GM23338 (cell line): ENCODE results near the gene ACP5. TPM values are rescaled to one million over a fixed set of nuclear protein-coding genes. Genes with fewer than 3 reads are reported as not detected.
A peak's percentile ranks its signal among the peaks of the same experiment; 100 is the strongest.

Experiments used
- ATAC-seq: fragments of 200-7000 bp; cut with Tn5 transposase; 3 replicates; pipeline ENCODE4 v1.9.1; 2020
- DNase-seq: peaks from one replicate; pipeline ENCODE4 v3.0.0-alpha.2; 2015; ENCODE audit warnings: low spot score
- H2AFZ ChIP-seq: fragments of 200-600 bp; sonication (generic); 2 replicates; pipeline ENCODE4 v1.8.0; 2016; ENCODE audit warnings: antibody characterized with exemption, mild to moderate bottlenecking, moderate library complexity
- H3F3A ChIP-seq: fragments of 200-600 bp; sonication (generic); replicated peaks from 2 replicates; pipeline ENCODE4 v1.8.0; 2017; ENCODE audit warnings: antibody characterized with exemption, mixed run types, low read depth
- H3K27ac ChIP-seq: fragments of 200-600 bp; sonication (generic); 2 replicates; pipeline ENCODE4 v1.6.1; 2016; ENCODE audit warnings: low read depth
- H3K27me3 ChIP-seq: fragments of 200-600 bp; sonication (generic); 2 replicates; pipeline ENCODE4 v1.8.0; 2016; ENCODE audit warnings: mild to moderate bottlenecking, mixed run types, moderate library complexity; ENCODE audit not compliant: insufficient read depth
- H3K36me3 ChIP-seq: fragments of 200-600 bp; sonication (generic); 2 replicates; pipeline ENCODE4 v1.8.0; 2016; ENCODE audit warnings: mild to moderate bottlenecking; ENCODE audit not compliant: insufficient read depth
- H3K4me1 ChIP-seq: fragments of 200-600 bp; sonication (generic); 2 replicates; pipeline ENCODE4 v1.8.0; 2016; ENCODE audit warnings: mild to moderate bottlenecking, moderate library complexity; ENCODE audit not compliant: insufficient read depth
- H3K4me2 ChIP-seq: fragments of 200-600 bp; sonication (generic); 2 replicates; pipeline ENCODE4 v1.7.1; 2017; ENCODE audit warnings: mixed run types
- H3K4me3 ChIP-seq: fragments of 200-600 bp; sonication (generic); 2 replicates; pipeline ENCODE4 v1.6.1; 2016; ENCODE audit warnings: mixed run types
- H3K79me2 ChIP-seq: fragments of 200-600 bp; sonication (generic); replicated peaks from 2 replicates; pipeline ENCODE4 v1.8.0; 2017; ENCODE audit warnings: mild to moderate bottlenecking; ENCODE audit not compliant: insufficient read depth
- H3K9me2 ChIP-seq: fragments of 200-600 bp; sonication (generic); 2 replicates; pipeline ENCODE4 v1.8.0; 2017; ENCODE audit not compliant: insufficient read depth
- H4K20me1 ChIP-seq: fragments of 200-600 bp; sonication (generic); replicated peaks from 2 replicates; pipeline ENCODE4 v1.8.0; 2017; ENCODE audit warnings: mild to moderate bottlenecking; ENCODE audit not compliant: insufficient read depth
- H3K27ac Mint-ChIP-seq: 2 replicates; pipeline ENCODE4 v1.8.0; 2020; ENCODE audit warnings: inconsistent platforms, mild to moderate bottlenecking, moderate library complexity, mixed read lengths
- H3K27me3 Mint-ChIP-seq: 3 replicates; pipeline ENCODE4 v1.8.0; 2022; ENCODE audit warnings: low read depth, mild to moderate bottlenecking, moderate library complexity, mixed read lengths, inconsistent platforms; ENCODE audit not compliant: insufficient read depth, poor library complexity
- H3K36me3 Mint-ChIP-seq: 3 replicates; pipeline ENCODE4 v1.8.0; 2021; ENCODE audit warnings: low read depth, mild to moderate bottlenecking, inconsistent platforms, moderate library complexity, mixed read lengths
- H3K4me1 Mint-ChIP-seq: 3 replicates; pipeline ENCODE4 v1.8.0; 2020; ENCODE audit warnings: mild to moderate bottlenecking, inconsistent platforms, mixed read lengths
- H3K4me3 Mint-ChIP-seq: 3 replicates; pipeline ENCODE4 v1.8.0; 2021; ENCODE audit warnings: moderate library complexity, mild to moderate bottlenecking, inconsistent platforms, mixed read lengths
- H3K9me3 Mint-ChIP-seq: 3 replicates; pipeline ENCODE4 v1.8.0; 2020; ENCODE audit warnings: moderate library complexity, mild to moderate bottlenecking, inconsistent platforms, mixed read lengths
- CREB1 ChIP-seq: fragments of 250-450 bp; sonication (Bioruptor Pico); IDR thresholded peaks from 2 replicates; pipeline ENCODE4 v1.5.0; 2020; ENCODE audit warnings: low read depth, mild to moderate bottlenecking, moderate library complexity
- ETS1 ChIP-seq: IDR thresholded peaks from 2 replicates; pipeline ENCODE4 v1.6.1; 2016; ENCODE audit warnings: antibody characterized with exemption
- EZH2 ChIP-seq: fragments of 200-600 bp; sonication (generic); IDR thresholded peaks from one replicate; pipeline ENCODE4 v1.8.0; 2017; ENCODE audit warnings: antibody characterized with exemption, mild to moderate bottlenecking, low read depth; ENCODE audit not compliant: unreplicated experiment
- POLR2AphosphoS5 ChIP-seq: IDR thresholded peaks from 2 replicates; pipeline ENCODE4 v1.6.1; 2016; ENCODE audit warnings: antibody characterized with exemption, low read depth
- REST ChIP-seq: IDR thresholded peaks from one replicate; pipeline ENCODE4 v1.6.1; 2018; ENCODE audit warnings: antibody characterized with exemption; ENCODE audit not compliant: unreplicated experiment
- ZNF331 ChIP-seq: fragments of 250-450 bp; sonication (Bioruptor Pico); IDR thresholded peaks from 2 replicates; pipeline ENCODE4 v1.5.0; 2020; ENCODE audit warnings: low read depth, mild to moderate bottlenecking, moderate library complexity
- polyA plus RNA-seq: library from polyadenylated mRNA; unstranded; fragments of >200 nt; fragmentation: Nextera tagmentation; extraction: Ambion mirVana; gene quantifications from 2 replicates; pipeline ENCODE4 v1.2.1, GENCODE V29; 2016
- total RNA-seq: library from RNA; depleted of rRNA; stranded (reverse); fragments of >200 nt; shearing (Covaris generic); gene quantifications from 2 replicates; pipeline ENCODE4 v1.2.3, GENCODE V29; 2014; rRNA removed

ACP5 gene
- total and polyA plus RNA-seq, 2 experiments from 2014 or later, result 6.7 to 12.8 TPM

- Histone ChIP-seq H3K4me3 (peak within 1 kb of the TSS; percentile 82), H3K27me3 (no peaks in the 10 kb centered on the region), H4K20me1 (peaks cover 5% of the 10 kb centered on the region; the same call in 1 of the 2 replicates), H3K36me3 (no peaks in the 10 kb centered on the region), H3K27ac (peak within 1 kb of the TSS; percentile 67; the same call in 1 of the 2 replicates), H3F3A (no peaks in the 10 kb centered on the region), H2AFZ (peak within 1 kb of the TSS; percentile 69; the same call in 1 of the 2 replicates), H3K4me1 (peaks cover 6% of the 10 kb centered on the region; the same call in 1 of the 2 replicates), H3K79me2 (peaks cover 11% of the 10 kb centered on the region), H3K4me2 (peak within 1 kb of the TSS; percentile 81), H3K9me2 (no peaks in the 10 kb centered on the region)
- Mint-ChIP-seq H3K27ac (peak within 1 kb of the TSS; percentile 93), H3K4me1 (peaks cover 8% of the 10 kb centered on the region), H3K9me3 (no peaks in the 10 kb centered on the region), H3K36me3 (peaks cover 7% of the 10 kb centered on the region), H3K27me3 (peaks cover 15% of the 10 kb centered on the region), H3K4me3 (peak within 1 kb of the TSS; percentile 95)
- TF ChIP-seq EZH2 (no peak), CREB1 (CRISPR knock-in tag) (peak; percentile 53), REST (peak; percentile 79), POLR2AphosphoS5 (peak; percentile 63), ETS1 (no peak), ZNF331 (CRISPR knock-in tag) (no peak)
- peak; percentile 99 for DNase-seq
- peak; percentile 96 for ATAC-seq
Observed at GRCh38 chr19:11528551-11529341, 48.7 kb downstream of the ACP5 start, which contains the start of gene ECSIT. TSS of gene ECSIT (minus strand) at chr19:11529134. CDS start at chr19:11519170, 9,964 bp downstream.

Other genes starting within 250 kb of the ACP5 start
- gene RAB3D, start 238.0 kb downstream of the ACP5 start, total RNA-seq, result 16.9 and 21.2 TPM in 2 replicates
- gene RAB3D, start 238.0 kb downstream of the ACP5 start, polyA plus RNA-seq, result 3.8 and 5.3 TPM in 2 replicates
- gene TMEM205, start 231.4 kb downstream of the ACP5 start, total RNA-seq, result 223 and 293 TPM in 2 replicates
- 114 and 123 TPM in 2 replicates for gene TMEM205, start 231.4 kb downstream of the ACP5 start, polyA plus RNA-seq
- gene CCDC159, start 231.1 kb downstream of the ACP5 start, total RNA-seq, result 3.4 and 3.5 TPM in 2 replicates
- 5.1 and 6.2 TPM in 2 replicates for gene CCDC159, start 231.1 kb downstream of the ACP5 start, polyA plus RNA-seq
- 5.7 and 12.0 TPM in 2 replicates for gene PLPPR2, start 222.2 kb downstream of the ACP5 start, total RNA-seq
- gene PLPPR2, start 222.2 kb downstream of the ACP5 start, polyA plus RNA-seq, result 5.0 and 9.0 TPM in 2 replicates
- gene SWSAP1, start 203.0 kb downstream of the ACP5 start, total RNA-seq, result 2.1 and 4.1 TPM in 2 replicates
- 6.1 and 6.6 TPM in 2 replicates for gene SWSAP1, start 203.0 kb downstream of the ACP5 start, polyA plus RNA-seq
- gene EPOR, start 193.3 kb downstream of the ACP5 start, total RNA-seq, result 6.8 and 12.0 TPM in 2 replicates
- 9.1 and 9.2 TPM in 2 replicates for gene EPOR, start 193.3 kb downstream of the ACP5 start, polyA plus RNA-seq
- gene RGL3, start 158.3 kb downstream of the ACP5 start, total RNA-seq, result 46.8 and 49.4 TPM in 2 replicates
- gene RGL3, start 158.3 kb downstream of the ACP5 start, polyA plus RNA-seq, result 48.8 and 49.2 TPM in 2 replicates
- 0.54 and 1.5 TPM in 2 replicates for gene ODAD3, start 142.5 kb downstream of the ACP5 start, total RNA-seq
- gene ODAD3, start 142.5 kb downstream of the ACP5 start, polyA plus RNA-seq, result 6.1 TPM in 2 replicates
- gene PRKCSH, start 142.0 kb downstream of the ACP5 start, total RNA-seq, result 107 and 130 TPM in 2 replicates
- 85.3 and 90.3 TPM in 2 replicates for gene PRKCSH, start 142.0 kb downstream of the ACP5 start, polyA plus RNA-seq
- 1.2 and 1.7 TPM in 2 replicates for gene ELAVL3, start 96.6 kb downstream of the ACP5 start, total RNA-seq
- 0.45 and 0.63 TPM in 2 replicates for gene ELAVL3, start 96.6 kb downstream of the ACP5 start, polyA plus RNA-seq
- 4.9 and 5.3 TPM in 2 replicates for gene ZNF653, start 71.8 kb downstream of the ACP5 start, total RNA-seq
- gene ZNF653, start 71.8 kb downstream of the ACP5 start, polyA plus RNA-seq, result 2.5 and 4.1 TPM in 2 replicates
- 61.1 and 66.5 TPM in 2 replicates for gene ECSIT, start 48.5 kb downstream of the ACP5 start, total RNA-seq
- 36.6 and 42.7 TPM in 2 replicates for gene ECSIT, start 48.5 kb downstream of the ACP5 start, polyA plus RNA-seq
- gene CNN1, start 38.8 kb downstream of the ACP5 start, total RNA-seq, result 17.0 and 20.9 TPM in 2 replicates
- gene CNN1, start 38.8 kb downstream of the ACP5 start, polyA plus RNA-seq, result 13.3 and 22.7 TPM in 2 replicates
- gene ELOF1, start 18.4 kb downstream of the ACP5 start, total RNA-seq, result 50.3 and 73.3 TPM in 2 replicates
- gene ELOF1, start 18.4 kb downstream of the ACP5 start, polyA plus RNA-seq, result 98.0 and 103 TPM in 2 replicates
- 12.9 and 15.4 TPM in 2 replicates for gene ZNF627, start 19.8 kb upstream of the ACP5 start, total RNA-seq
- gene ZNF627, start 19.8 kb upstream of the ACP5 start, polyA plus RNA-seq, result 7.7 and 9.0 TPM in 2 replicates
- gene ZNF823, start 161.3 kb upstream of the ACP5 start, total RNA-seq, result 3.0 and 7.1 TPM in 2 replicates
- gene ZNF823, start 161.3 kb upstream of the ACP5 start, polyA plus RNA-seq, result 1.0 and 1.3 TPM in 2 replicates
- 0.52 and 1.1 TPM in 2 replicates for gene ZNF441, start 189.4 kb upstream of the ACP5 start, total RNA-seq
- gene ZNF441, start 189.4 kb upstream of the ACP5 start, polyA plus RNA-seq, result 0.40 and 0.43 TPM in 2 replicates
- gene ZNF491, start 220.9 kb upstream of the ACP5 start, total RNA-seq, result 1.1 and 1.3 TPM in 2 replicates
- 0.32 and 0.61 TPM in 2 replicates for gene ZNF491, start 220.9 kb upstream of the ACP5 start, polyA plus RNA-seq
- gene ZNF440, start 236.6 kb upstream of the ACP5 start, total RNA-seq, result 6.1 and 9.3 TPM in 2 replicates
- 2.3 and 2.5 TPM in 2 replicates for gene ZNF440, start 236.6 kb upstream of the ACP5 start, polyA plus RNA-seq